Cardiac muscle cell (in vitro differentiated cells and primary cell): ENCODE results near the gene LRRC9. TPM values are rescaled to one million over a fixed set of nuclear protein-coding genes. Genes with fewer than 3 reads are reported as not detected.

Source experiments
- DNase-seq, 2 donors: peaks; one replicate each; pipeline versions ENCODE4 v3.0.0 to v3.0.0-alpha.2; 2010 to 2017; ENCODE audit warnings: low read depth in 1 of 2, low spot score in 1 of 2
- H3K27ac ChIP-seq: fragments of 200-600 bp; sonication (generic); 2 replicates; pipeline ENCODE4 v1.5.1; 2016
- H3K27me3 ChIP-seq: fragments of 200-600 bp; sonication (generic); 2 replicates; pipeline ENCODE4 v1.6.0; 2016; ENCODE audit warnings: control low read depth
- H3K36me3 ChIP-seq: fragments of 200-600 bp; sonication (generic); 2 replicates; pipeline ENCODE4 v1.5.1; 2016; ENCODE audit warnings: control low read depth
- H3K4me1 ChIP-seq: fragments of 200-600 bp; sonication (generic); 2 replicates; pipeline ENCODE4 v1.8.1; 2017; ENCODE audit warnings: low read depth, mild to moderate bottlenecking, mixed run types
- H3K4me3 ChIP-seq: fragments of 200-600 bp; sonication (generic); 2 replicates; pipeline ENCODE4 v1.5.1; 2016; ENCODE audit warnings: mild to moderate bottlenecking
- H3K9me3 ChIP-seq: fragments of 200-600 bp; sonication (generic); 2 replicates; pipeline ENCODE4 v1.5.1; 2017; ENCODE audit warnings: low read depth, mild to moderate bottlenecking, control low read depth
- CTCF ChIP-seq: IDR thresholded peaks from 2 replicates; pipeline ENCODE4 v1.5.1; 2012; ENCODE audit warnings: low read depth, mild to moderate bottlenecking, low read length
- polyA plus RNA-seq: library from polyadenylated mRNA; unstranded; fragments of >200 nt; fragmentation: Nextera tagmentation; extraction: Ambion mirVana; gene quantifications from 2 replicates; pipeline ENCODE4 v1.2.1, GENCODE V29; 2016
- total RNA-seq: library from RNA; depleted of rRNA; stranded (reverse); fragments of >200 nt; gene quantifications from 2 replicates; pipeline ENCODE4 v1.2.3, GENCODE V29; 2016

LRRC9 gene
- total and polyA plus RNA-seq, 2 experiments from 2014 or later: 0.24 to 1.2 TPM

DNA sequence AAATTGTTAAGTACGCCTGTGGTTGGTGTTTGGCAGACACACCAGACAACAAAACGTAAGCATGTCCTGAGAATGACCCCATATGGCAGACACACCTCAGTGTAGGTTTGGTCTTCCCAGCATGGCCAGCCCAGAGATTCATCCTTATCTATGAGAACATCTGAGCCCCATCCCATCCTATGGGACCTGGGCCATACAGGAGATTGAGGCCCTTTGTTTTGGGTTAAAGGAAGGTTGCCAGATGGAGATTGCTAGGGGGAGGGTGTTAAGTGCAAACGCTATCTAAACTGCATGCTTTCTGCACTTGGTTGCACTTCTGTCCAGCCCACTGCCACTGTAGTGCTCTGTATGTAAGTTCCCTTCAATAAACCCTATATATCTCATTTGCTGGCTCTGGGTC is 167.7 kb downstream of the LRRC9 start:
- TF ChIP-seq CTCF: no peak

DNA sequence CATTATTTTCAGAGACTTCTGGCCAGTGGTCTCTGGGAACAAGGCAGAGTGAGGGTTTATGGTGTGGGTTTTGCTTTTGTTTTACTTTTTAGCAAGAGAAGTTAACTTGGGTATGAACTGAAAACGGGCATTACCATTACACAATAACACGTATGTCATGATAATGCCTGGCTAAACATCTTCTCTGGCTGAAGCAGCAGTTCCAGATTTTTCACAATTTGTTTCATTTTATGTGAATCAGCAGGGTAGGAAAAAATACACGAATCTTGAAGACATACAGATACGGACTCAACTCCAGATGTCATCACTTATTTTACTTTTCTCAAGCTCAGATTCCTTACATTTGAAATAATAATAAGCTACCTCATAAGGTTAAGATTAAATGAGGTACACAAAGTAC is 169.3 kb downstream of the LRRC9 start:
- no peaks in the 10 kb centered on the region for H3K36me3 ChIP-seq
- no peak overlapping the region for H3K4me3 ChIP-seq
- TF ChIP-seq CTCF: no peak

More for the DNA sequence above, 167.7 kb downstream of the LRRC9 start:
- no peaks in the 10 kb centered on the region for H3K9me3 ChIP-seq
- DNase-seq: no peak
- no peak overlapping the region for H3K27ac ChIP-seq
- H3K36me3 ChIP-seq: no peaks in the 10 kb centered on the region
- no peaks in the 10 kb centered on the region for H3K27me3 ChIP-seq
- no peak overlapping the region for H3K4me3 ChIP-seq
- H3K4me1 ChIP-seq: peaks cover 5% of the 10 kb centered on the region

GRCh38 chr14:60090864-60091519 is 171.0 kb downstream of the LRRC9 start:
- Histone ChIP-seq H3K4me1 (peaks cover 23% of the 10 kb centered on the region), H3K27ac (peak overlapping the region; percentile 98), H3K4me3 (peak overlapping the region; percentile 80), H3K9me3 (no peaks in the 10 kb centered on the region), H3K27me3 (no peaks in the 10 kb centered on the region), H3K36me3 (no peaks in the 10 kb centered on the region)
- DNase-seq: peak; percentile 73 to 89
- no peak for TF ChIP-seq CTCF

More for the DNA sequence above, 169.3 kb downstream of the LRRC9 start:
- no peak for DNase-seq
- Histone ChIP-seq H3K4me1 (peaks cover 16% of the 10 kb centered on the region), H3K27me3 (no peaks in the 10 kb centered on the region), H3K27ac (no peak overlapping the region), H3K9me3 (no peaks in the 10 kb centered on the region)

DNA sequence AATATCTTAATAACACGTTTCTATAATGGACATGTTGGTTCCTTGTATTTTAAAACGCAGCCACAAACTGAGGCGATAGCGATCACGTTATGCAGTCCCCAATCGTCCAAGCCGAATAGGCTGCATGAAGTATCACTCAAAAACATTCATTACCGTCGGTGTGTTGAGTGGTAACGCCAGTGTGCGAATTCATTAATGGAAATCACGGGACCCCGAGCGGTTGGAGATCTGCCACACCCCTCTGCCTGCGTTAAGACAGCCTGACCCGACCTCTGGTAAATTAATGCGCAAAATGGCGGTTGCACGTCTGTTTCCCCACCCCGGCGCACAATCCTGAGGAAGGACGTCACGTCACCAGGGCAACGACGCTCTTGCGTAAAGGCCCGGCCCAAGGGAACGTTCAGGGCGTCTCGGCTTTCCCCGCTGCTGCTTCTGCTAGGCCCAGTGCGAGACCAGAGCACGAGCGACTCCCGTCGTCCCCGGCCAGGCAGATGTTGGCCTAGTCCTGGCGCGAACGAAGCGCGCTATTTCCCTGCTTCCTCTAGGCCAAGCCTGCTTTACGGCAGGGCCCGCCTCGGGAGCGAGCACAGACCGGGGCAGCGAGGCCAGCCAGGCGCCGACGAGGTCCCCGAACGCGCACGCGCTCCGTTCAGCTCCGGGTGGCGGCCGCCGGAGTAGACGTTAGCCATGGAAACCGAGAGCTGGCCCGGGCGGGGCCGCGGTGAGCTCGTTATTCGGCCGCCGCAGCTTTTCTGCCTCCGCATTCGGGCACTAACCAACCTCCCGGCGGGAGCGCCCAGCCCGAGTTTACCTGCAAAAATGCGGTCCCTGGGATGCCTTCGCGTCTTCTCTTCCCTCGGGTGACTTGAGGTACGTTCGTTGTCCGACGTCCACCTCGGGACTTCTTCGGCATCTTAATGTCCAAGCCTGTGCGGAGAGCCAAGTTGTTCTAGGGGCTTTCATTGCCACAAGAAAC is 171.9 kb downstream of the LRRC9 start, which contains the start of gene PCNX4:
Gene PCNX4 (plus strand): TSS at position 374 of the 976 bp plus-strand sequence. CDS start 15,716 bp downstream, outside the sequence.
- Histone ChIP-seq H3K4me3 (peak within 1 kb of the TSS; percentile 80), H3K4me1 (peaks cover 23% of the 10 kb centered on the region), H3K9me3 (no peaks in the 10 kb centered on the region), H3K27me3 (no peaks in the 10 kb centered on the region), H3K36me3 (no peaks in the 10 kb centered on the region), H3K27ac (peak within 1 kb of the TSS; percentile 98)
- no peak for TF ChIP-seq CTCF
- DNase-seq: peak; percentile 98 to 100

- DNase-seq: peak; percentile 49
- Histone ChIP-seq H3K4me1 (peaks cover 23% of the 10 kb centered on the region), H3K36me3 (no peaks in the 10 kb centered on the region), H3K9me3 (no peaks in the 10 kb centered on the region), H3K27ac (peak overlapping the region; percentile 98), H3K4me3 (peak overlapping the region; percentile 80), H3K27me3 (no peaks in the 10 kb centered on the region)
- no peak for TF ChIP-seq CTCF
Measured at GRCh38 chr14:60092526-60092920, 172.6 kb downstream of the LRRC9 start.
